Measurements from ENCODE around the gene EP400. TPM values are rescaled to one million over a fixed set of nuclear protein-coding genes. Genes with fewer than 3 reads are reported as not detected.

The EP400 gene
- total and polyA plus RNA-seq, 2 experiments from 2014 or later, result 10.3 to 12.3 TPM

DNA sequence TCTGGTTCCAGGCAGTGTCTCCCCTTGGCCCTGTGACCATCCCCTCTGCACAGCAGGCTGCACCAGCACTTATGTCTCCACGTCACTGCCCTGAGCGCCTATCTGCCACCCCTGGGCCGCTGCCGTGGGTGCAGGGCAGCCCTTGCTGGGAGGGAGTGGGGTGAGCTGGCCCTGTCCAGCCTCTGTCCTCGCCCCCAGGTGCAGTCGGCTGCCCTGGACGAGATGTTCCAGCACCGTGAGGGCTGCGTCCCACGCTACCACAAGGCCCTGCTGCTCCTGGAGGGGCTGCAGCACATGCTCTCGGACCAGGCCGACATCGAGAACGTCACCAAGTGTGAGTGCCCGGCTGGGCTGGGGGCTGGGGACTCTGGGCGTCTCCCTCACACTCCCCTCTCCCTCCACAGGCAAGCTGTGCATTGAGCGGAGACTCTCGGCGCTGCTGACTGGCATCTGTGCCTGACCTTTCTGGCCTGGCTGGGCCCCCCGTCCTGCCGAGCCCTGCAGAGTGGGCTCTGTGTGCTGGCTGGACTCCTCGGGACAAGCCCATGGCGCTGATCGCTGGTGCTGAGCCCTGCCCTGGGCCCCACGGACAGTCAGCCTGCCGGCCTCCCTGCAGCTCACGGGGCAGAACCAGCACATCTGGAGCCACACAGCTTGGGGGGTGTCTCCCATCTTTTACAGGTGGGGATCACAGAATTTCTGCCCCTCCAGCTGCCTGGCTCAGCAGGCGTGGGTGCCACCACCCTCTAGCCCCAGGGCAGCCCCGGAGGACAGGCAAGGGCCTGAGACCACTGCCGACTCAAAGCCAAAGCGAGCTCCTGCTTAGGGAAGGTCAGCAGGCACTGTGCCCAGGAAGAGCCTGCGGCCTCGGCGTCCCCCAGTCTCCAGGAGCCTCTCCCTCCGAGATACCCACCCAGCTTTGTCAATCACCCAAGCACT is 28.6 kb upstream of the EP400 start:
- DNase-seq (ENCODE audit: low spot score), result no peak
- no peaks in the 10 kb centered on the region for H3K9me3 ChIP-seq (ENCODE audit: low read depth)
- H3K79me2 ChIP-seq, result no peaks in the 10 kb centered on the region
- no peaks in the 10 kb centered on the region for H4K20me1 ChIP-seq (ENCODE audit: insufficient read depth, poor library complexity, severe bottlenecking)
- TF ChIP-seq EZH2 (IDR thresholded peaks at IDR 0.05; ENCODE audit: borderline replicate concordance), result no peak
- TF ChIP-seq EZH2phosphoT487 (IDR thresholded peaks at IDR 0.05; ENCODE audit: low read depth, severe bottlenecking, unreplicated experiment), result no peak
- TF ChIP-seq CTCF (IDR thresholded peaks at IDR 0.05; ENCODE audit: poor library complexity), result no peak
- no peaks in the 10 kb centered on the region for H3K36me3 ChIP-seq (replicated peaks; ENCODE audit: insufficient read depth, low read depth)
- no peaks in the 10 kb centered on the region for H3K27me3 ChIP-seq
- WGBS (ENCODE audit: low lambda C conversion rate, missing lambda C conversion rate), result 94% methylated on average over 35 of the region's 35 CpGs
- no peaks in the 10 kb centered on the region for H3K9me2 ChIP-seq (replicated peaks; ENCODE audit: insufficient read depth)
- no peak overlapping the region for H3K27ac ChIP-seq
- no peak overlapping the region for H3K4me2 ChIP-seq
- H2AFZ ChIP-seq, result no peak overlapping the region
- no peaks in the 10 kb centered on the region for H3K4me1 ChIP-seq (ENCODE audit: insufficient read depth)
- H3K4me3 ChIP-seq, result no peak overlapping the region

- no peaks in the 10 kb centered on the region for H3K27me3 ChIP-seq
- H3K4me1 ChIP-seq (ENCODE audit: insufficient read depth), result no peaks in the 10 kb centered on the region
- WGBS (ENCODE audit: low lambda C conversion rate, missing lambda C conversion rate), result 91% methylated on average over 29 of the region's 29 CpGs
- DNase-seq (ENCODE audit: low spot score), result no peak
- no peak for TF ChIP-seq EZH2phosphoT487 (IDR thresholded peaks at IDR 0.05; ENCODE audit: low read depth, severe bottlenecking, unreplicated experiment)
- TF ChIP-seq EZH2 (IDR thresholded peaks at IDR 0.05; ENCODE audit: borderline replicate concordance), result no peak
- no peak for TF ChIP-seq CTCF (IDR thresholded peaks at IDR 0.05; ENCODE audit: poor library complexity)
- no peaks in the 10 kb centered on the region for H3K9me3 ChIP-seq (ENCODE audit: low read depth)
- H3K4me3 ChIP-seq, result no peak overlapping the region
- H4K20me1 ChIP-seq (ENCODE audit: insufficient read depth, poor library complexity, severe bottlenecking), result no peaks in the 10 kb centered on the region
- no peaks in the 10 kb centered on the region for H3K79me2 ChIP-seq
- no peaks in the 10 kb centered on the region for H3K36me3 ChIP-seq (replicated peaks; ENCODE audit: insufficient read depth, low read depth)
- no peak overlapping the region for H2AFZ ChIP-seq
- H3K27ac ChIP-seq, result no peak overlapping the region
- H3K9me2 ChIP-seq (replicated peaks; ENCODE audit: insufficient read depth), result no peaks in the 10 kb centered on the region
- no peak overlapping the region for H3K4me2 ChIP-seq
These were observed 27.6 kb upstream of the EP400 start for GRCh38 chr12:131921866-131922769.

GRCh38 chr12:131922772-131923171 is 27.0 kb upstream of the EP400 start:
- Histone ChIP-seq H4K20me1 (ENCODE audit: insufficient read depth, poor library complexity, severe bottlenecking) (no peaks in the 10 kb centered on the region), H3K4me3 (no peak overlapping the region), H3K4me2 (no peak overlapping the region), H3K27me3 (no peaks in the 10 kb centered on the region), H3K79me2 (no peaks in the 10 kb centered on the region), H3K27ac (no peak overlapping the region), H3K36me3 (replicated peaks; ENCODE audit: insufficient read depth, low read depth) (no peaks in the 10 kb centered on the region), H2AFZ (no peak overlapping the region), H3K9me2 (replicated peaks; ENCODE audit: insufficient read depth) (no peaks in the 10 kb centered on the region), H3K9me3 (ENCODE audit: low read depth) (no peaks in the 10 kb centered on the region), H3K4me1 (ENCODE audit: insufficient read depth) (no peaks in the 10 kb centered on the region)
- no peak for TF ChIP-seq EZH2phosphoT487 (IDR thresholded peaks at IDR 0.05; ENCODE audit: low read depth, severe bottlenecking, unreplicated experiment)
- no peak for TF ChIP-seq EZH2 (IDR thresholded peaks at IDR 0.05; ENCODE audit: borderline replicate concordance)
- TF ChIP-seq CTCF (IDR thresholded peaks at IDR 0.05; ENCODE audit: poor library complexity), result no peak
- DNase-seq (ENCODE audit: low spot score), result no peak
- 93% methylated on average over 13 of the region's 13 CpGs for WGBS (ENCODE audit: low lambda C conversion rate, missing lambda C conversion rate)
